Activated T-helper 9 cell treated with anti-CD3 and anti-CD28 coated beads, Interleukin-2, amount 50 U/mL, for 16 hours (primary cell): ENCODE results near the gene PLPP4.

Experiments used
- DNase-seq: peaks from one replicate; pipeline ENCODE4 v3.0.0-alpha.2; 2020; ENCODE audit warnings: low read depth

PLPP4 gene

DNA sequence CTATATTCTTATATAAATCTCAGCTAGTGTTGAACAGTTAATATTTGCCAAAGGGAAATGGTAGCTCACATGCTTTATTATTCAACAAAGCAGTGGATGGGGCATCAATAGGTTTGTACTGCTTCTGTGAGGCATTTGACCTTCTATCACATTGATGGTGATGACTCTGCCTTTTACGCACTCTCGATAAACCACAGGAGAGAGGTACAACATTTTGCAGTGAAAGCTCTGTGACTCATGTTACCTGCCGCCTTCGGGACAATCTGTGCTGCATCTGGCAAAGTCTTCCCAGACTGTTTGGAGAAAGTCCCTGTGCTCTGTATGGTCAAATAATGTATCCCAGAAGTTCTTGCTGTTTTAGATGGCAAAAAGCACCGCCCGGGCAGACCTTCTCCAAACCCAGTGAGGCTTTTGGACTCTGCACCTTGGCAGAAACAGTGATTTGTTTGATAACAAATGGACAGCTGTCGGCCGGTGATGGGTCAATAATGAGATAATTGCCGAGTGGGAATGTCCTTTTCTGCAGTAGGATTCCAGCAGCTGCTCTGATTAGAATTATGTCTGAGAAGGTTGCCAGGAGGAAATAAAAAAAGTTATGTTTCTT is 61.0 kb downstream of the PLPP4 start:
- DNase-seq = no peak

DNA sequence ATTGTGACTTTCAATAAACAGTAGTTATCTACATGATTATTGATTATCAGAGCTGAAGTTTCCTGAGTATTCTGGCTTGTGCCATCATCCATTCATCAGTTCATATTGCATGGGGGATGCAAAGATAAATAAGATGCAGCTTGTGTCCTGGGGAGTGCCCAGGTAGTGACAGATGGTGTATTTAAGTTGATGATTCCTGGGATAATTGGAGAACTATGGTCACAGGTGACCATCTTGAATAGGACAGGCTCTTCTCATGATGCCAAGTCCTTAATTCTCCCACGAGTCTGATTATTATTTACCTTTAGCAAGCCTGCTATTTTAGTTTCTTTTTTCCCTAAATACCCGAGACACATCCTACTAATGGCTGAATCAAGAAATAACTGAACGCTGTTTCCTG is 64.9 kb downstream of the PLPP4 start:
- DNase-seq = no peak

DNA sequence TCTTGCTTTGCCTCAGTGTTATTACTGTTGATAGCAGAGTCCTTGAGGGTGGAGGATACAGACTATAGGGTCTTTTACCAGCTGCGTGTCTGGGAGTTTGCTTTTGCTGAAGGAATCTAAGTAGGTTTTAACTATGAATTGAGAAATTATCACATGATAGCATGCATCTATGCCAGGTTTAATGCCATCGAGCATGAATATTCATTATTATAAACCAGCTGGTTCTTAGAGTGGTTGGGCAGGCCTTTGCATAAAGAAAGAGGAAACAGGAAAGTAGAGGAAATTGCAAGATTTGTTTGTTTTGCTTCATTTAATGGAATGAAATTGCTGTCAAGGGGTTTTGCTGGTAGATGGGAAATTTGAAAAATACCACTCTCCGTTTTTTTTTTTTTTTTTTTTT is 70.7 kb downstream of the PLPP4 start:
- DNase-seq = no peak

DNA sequence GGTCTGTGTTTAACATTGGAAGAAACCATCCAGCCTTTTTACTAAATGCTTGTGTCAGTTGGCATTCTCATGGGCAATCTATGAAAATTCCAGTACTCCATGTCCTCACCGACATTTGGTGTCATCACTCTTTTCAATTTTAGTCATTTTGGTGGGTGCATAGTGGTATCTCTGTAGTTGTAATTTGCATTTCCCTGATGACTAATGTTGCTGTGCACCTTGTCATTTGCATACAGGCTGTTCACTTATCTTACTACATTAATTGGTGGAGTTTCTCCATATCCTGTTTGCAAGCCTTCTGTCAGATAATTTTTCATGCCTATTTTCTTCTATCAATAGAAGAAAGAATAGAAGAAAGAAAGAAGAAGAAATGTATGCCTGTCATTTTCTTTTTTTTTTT is 73.7 kb downstream of the PLPP4 start:
- no peak for DNase-seq

DNA sequence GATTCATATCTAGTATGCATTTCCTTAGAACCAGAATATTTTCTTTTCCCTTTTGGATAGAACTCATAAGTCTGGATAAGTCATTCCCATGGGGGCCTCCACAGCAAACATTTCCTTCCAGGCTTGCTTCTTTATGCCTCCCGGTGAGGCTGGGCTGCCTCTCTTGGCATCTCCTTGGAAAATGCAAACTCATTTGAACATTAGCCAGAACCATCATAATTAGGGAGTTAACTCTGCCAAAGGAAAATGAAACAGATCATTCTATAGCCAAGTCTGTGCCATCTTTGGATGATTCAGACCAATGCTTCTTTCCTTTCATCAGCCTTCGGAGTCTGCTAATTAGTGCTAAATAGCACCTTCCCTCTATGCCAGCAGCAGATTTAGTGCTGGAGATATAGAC is 81.1 kb downstream of the PLPP4 start:
- DNase-seq = no peak

DNA sequence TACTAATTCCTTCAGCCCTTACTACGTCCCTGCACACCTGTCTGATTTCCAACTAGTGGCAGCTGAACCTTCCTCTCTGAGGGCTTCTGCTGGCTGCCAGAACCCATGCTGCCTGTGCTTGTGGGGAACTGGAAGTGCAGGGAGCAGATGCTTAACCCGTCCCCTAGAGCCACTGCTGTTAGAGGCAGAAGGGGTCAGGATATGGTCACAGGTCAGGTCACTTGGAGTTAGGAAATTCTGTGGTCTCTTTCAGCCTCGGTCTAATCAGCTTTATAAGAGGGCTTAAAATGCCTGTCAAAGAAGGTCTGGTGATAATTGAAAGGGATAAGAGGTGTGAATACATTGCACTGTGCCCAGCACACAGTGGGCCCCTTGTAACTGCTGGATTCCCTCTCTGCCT is 82.0 kb downstream of the PLPP4 start:
- no peak for DNase-seq

DNA sequence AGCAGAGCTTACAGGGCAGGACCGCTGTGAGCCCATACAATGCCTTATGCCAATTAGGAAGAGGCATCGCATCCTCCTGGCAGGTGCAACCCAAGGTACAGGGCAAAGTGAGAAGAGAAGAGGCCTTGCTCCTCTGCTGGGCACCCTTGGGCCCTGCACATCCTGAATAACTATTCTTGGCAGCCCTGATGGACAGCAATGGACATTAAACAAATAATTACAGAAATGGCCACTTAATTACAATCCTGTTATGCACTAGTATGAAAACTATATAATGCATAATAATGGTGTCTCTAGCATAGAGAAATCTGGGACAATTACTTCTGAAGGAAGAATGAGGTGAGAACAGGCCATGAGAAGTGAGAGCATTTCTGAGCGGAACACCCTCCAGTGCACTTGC is 83.5 kb downstream of the PLPP4 start:
- DNase-seq = no peak

DNA sequence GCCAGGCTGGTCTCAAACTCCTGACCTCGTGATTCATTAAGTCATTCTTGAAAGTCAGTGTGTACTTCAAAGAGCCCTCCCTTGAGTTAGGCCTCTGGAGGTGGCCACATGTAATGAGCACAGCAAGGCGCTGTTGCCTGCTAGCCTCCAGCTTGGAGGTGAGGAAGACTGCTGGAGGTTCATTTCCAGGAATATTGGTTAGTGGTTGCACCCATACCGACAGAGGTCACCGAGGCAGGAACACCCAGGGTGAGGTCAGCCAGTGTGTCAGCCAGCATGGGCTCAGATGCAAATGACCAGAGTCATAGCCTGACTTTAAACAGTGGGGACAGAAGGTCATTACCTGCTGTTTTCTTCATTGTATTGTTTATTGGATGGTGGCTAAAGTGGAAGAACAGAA is 85.0 kb downstream of the PLPP4 start:
- DNase-seq = no peak

DNA sequence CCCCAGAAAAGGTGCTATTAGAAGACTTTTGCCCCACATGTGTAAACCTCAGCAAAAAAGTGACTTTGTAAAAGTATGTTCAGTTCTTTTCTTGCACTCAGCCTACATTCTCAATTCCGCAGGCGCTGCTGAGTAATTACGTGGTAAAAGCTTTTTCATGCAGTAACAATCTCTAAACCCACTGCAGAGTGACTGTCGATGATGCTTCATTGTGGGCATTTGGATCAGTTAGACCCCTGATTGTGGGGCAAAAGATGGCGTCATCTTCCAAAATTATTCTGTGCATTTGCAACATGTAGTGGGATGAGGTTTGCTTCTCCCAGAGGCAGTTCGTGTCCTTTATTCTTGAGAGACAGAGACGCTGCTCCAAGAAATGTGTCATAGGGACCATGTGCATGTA is 85.6 kb downstream of the PLPP4 start:
- no peak for DNase-seq

DNA sequence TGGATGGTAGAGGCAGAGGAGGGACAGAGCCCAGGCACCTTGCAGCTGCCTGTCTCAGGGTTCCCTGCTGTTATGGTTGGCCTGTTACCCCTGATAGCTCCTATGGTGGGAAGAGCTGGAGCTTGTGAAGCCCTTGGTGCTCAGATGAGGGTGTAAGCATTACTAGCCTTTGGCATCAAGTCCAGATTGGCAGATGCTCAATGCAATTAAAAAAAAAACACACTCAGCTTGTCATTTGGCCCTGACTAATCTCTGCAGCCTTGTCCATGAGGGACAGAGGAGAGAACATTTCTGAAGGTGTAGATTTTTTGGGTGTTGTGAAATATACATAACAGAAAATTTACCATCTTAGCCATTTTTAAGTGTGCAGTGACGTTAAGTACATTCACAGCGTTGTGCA is 86.3 kb downstream of the PLPP4 start:
- no peak for DNase-seq

DNA sequence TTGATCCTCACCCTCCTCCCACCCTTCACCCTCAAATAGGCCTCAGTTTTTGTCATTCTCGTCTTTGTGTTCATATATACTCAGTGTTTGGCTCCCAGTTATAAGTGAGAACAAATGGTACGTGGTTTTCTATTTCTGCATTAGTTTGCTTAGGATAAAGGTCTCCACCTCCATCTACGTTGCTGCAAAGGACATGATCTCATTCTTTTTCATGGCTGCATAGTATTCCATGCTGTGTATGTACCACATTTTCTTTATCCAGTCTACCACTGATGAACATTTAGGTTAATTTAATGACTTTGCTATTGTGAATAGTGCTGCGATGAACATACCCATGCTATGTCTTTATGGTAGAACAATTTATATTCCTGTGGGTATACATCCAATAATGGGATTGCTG is 91.2 kb downstream of the PLPP4 start:
- no peak for DNase-seq

DNA sequence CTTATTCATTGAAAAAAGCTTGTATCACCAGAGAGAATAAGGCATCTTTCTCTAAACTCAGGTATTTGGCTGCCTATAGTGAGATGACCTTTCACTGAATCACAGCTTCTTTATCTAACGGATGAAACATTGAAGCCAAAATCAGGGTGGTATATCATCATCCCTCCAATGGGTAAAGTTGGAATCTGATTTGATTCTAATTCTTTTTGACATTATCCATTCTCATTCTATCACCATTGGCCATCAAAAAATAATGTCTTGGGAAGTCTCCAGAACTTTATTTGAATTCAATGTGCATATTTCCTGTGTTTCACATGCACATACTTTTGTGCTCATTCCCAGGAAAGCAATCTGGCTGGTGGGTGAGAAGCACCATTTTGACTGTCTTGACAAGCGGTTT is 95.2 kb downstream of the PLPP4 start:
- DNase-seq = no peak

DNA sequence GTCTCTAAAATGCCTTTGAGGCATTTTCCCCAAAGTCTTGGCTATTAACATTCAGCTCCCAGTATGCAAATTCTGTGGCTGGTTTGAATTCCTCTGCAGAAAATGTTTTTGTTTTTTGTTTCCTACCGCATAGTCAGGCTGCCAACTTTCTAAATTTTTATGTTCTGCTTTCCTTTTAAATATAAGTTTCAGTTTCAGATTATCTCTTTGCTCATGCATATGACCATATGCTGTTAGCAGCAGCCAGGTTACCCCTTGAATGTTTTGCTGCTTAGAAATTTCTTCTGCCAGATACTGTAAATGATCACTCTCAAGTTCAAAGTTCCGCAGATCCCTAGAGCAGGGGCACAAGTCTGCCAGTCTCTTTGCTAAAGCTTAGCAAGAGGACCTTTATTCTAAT is 96.9 kb downstream of the PLPP4 start:
- no peak for DNase-seq

DNA sequence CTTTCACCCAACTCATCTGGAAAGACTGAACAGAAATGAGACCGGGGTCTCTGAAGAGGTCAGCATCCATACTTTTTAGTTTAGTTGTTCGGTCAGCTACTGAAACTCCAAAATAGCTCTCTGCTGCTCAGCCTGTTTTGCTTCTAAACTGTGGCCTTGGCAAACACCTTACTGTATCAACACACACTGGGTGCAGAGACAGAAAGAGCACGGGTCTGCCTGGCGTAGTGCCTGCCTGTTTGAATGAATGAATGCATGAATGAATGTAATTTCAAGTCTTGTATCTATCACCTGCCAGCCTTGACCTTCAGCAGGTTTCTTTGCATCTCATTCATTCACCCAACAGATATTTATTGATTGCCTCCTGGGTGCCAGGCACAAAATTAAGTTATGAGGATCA is 98.4 kb downstream of the PLPP4 start:
- no peak for DNase-seq

DNA sequence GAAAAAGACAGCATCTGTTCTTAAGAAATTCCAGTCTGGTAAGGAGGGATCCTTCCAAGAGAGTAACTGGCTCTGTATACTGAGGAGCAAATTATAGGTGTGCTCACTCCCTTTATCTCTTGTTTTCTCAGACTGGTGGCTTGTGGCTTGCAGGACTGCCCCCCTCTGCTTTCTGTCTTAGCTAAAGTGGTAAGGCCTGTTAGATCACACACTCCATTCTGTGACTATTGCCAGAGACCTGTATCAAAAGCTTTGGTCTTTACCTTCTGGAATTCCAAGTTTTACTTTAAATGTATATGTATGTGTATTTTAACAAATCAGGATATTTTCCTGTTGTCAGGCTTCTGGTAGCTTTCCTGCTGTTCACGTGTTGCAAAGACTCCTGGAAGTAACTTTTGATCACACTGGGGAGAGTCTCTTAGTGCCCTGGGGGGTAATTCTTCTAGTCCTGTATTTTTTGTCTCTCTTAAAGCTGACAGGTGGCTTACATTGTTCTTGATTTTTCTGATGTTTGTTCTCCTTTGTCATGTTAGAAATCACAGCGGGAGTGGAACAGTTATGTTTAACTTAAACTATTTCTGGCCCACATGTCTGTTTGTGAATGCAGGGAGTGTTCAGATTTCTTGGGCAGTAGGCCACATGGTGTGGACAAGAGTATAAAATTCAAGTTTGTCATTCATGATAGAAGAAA is 99.0 kb downstream of the PLPP4 start:
- no peak for DNase-seq

DNA sequence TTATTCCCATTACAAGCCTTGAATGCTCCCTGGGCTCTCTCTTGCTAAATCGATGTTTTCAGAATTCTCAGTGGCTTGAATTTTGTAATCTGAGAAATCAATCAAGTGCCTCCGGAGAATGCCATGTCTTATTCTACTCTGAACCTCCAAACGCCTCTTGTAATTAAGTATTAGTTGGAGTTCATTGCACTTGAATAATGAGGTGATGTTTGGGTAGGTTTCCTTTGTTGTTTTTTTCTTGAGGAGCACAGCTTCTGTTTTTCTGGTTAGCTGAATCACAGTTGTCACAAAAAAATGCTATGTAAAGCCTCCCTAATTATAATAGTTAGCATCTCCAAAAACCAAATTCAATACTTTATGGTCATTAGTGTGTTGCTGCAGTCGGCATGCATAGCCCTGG is 100.3 kb downstream of the PLPP4 start:
- DNase-seq = no peak

DNA sequence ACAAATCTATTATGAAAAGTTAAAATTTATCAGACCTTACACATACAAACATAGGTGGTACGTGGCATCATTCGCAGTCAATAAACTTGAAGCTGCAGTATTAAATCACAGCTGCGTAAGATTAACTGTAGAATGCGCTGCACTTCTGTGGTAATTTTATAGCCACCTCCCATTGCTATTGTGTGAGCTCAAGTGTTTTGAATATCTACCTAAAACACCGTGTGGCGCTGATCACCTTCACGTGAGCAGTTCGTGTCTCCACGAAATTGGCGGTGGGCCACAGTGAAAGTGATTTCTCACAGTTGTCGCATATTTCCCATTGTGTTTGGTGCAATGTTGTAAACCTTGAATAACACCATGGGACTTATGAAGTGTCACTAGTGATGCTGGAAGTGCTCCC is 102.8 kb downstream of the PLPP4 start:
- DNase-seq = no peak

DNA sequence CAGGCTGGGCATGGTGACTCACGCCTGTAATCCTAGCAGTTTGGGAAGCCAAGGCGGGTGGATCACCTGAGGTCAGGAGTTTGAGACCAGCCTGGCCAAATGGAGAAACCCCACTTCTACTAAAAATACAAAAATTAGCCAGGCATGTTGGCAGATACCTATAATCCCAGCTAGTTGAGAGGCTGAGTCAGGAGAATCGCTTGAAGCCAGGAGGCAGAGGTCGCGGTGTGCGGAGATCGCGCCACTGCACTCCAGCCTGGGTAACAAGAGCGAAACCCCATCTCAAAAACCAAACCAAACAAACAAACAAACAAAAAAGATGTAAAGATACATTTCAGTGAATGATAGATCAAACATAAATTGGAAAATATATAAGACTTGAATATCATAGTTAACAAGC is 105.9 kb downstream of the PLPP4 start:
- no peak for DNase-seq

DNA sequence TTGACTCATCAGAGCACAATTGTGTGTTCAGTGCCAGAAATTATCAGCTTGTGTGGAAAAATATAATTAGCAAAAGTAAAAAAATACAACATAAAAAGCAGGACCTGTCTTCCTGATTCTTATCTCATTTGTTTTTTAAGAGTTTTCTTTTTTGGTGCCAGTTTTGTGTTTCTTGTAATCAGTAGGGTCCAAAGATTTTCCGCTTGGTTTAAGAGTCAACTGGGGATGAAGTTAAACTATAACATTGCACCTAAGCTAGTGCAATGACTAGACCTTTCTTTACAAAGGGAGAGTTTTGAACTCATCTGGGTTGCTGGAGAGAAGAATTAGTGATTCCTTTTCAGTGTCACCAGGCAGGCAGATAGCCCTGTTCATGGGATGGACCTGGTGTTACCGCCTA is 113.4 kb downstream of the PLPP4 start:
- DNase-seq = no peak

DNA sequence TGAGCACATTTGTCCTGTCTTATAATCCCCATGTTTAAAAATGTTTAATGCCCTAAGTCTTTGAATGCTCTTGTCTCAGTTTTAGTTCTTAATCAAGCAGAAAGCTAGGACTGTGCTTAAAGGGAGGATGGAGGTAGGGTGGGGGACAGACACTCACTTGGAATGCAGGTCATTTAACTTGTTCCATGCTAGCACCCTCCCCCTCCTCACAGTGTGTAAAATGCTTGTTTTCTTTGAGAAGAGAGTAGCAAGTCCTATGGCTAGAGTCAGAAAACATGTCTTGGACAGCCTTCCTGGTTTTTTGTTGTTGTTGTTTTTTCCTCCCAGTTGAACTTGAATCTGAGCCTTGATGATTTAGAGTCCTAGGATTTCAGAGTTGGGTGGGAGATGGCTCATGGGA is 114.2 kb downstream of the PLPP4 start:
- no peak for DNase-seq

DNA sequence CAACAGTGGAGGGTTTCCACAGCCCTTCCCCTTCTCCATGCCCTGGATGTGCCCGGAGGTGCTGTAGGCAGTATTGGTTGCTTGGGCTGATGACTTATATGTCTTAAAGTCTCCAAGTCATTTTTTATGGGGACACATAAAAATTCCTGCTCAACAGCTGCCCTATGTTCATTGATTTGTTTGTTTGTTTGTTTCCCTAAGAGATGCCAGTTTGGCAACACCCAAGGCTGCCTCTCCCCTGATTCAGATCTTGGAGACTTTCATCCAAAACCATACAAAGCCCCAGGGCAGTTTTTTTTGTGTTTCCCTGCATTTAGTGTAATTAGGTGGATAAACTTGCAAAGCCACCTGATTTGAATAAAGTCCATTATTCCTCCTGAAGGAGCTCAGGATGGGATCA is 115.3 kb downstream of the PLPP4 start:
- DNase-seq = no peak

DNA sequence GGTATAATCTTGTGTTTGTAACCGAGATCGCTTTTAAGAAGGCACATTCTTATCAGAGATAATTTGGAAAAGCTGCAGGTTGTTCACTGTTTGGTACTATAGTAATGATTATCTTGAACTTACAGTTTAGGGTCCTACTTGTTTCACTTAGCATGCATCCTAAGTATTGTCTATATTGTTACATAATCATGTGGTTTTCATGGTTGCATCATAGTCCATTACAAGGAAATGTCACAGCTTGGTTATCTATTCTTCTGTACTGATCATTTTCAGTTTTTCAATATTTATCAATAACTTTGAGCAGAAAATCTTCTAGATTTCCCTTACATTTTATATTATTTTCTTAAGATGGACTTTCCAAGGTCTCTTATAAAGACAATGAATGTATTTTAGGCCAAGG is 116.3 kb downstream of the PLPP4 start:
- DNase-seq = no peak

DNA sequence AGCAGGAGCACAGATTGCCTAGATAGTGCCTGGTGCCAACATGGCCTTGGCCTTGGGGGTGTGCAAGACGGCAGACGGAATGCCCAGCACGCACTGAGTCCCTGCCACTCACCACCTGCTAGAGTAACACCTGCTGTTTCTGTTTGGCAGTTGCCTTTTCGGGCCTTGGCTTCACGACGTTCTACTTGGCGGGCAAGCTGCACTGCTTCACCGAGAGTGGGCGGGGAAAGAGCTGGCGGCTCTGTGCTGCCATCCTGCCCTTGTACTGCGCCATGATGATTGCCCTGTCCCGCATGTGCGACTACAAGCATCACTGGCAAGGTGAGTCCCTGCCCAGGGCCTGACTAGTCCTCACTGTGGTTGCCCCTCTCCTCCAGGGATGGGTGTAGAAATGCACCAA is 118.0 kb downstream of the PLPP4 start:
- no peak for DNase-seq

DNA sequence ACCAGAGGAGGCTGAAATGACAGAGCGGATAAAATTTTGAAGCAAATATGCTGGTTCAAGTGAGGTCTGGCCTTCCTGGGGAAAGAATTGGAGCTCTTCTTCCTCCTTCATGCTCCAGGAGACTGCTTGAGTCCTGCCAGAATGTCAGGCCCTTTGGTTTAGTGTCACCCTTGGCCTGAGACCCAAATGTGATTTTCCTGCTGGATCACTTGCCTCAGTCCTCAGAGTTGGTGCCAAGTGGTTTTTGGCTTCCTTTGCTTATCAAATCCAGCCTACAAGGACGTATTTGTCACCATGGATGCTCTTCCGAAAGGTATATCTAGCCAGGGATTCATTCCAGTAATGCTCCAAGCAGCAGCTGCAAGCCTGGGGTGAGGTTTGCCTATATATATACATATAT is 118.4 kb downstream of the PLPP4 start:
- no peak for DNase-seq

DNA sequence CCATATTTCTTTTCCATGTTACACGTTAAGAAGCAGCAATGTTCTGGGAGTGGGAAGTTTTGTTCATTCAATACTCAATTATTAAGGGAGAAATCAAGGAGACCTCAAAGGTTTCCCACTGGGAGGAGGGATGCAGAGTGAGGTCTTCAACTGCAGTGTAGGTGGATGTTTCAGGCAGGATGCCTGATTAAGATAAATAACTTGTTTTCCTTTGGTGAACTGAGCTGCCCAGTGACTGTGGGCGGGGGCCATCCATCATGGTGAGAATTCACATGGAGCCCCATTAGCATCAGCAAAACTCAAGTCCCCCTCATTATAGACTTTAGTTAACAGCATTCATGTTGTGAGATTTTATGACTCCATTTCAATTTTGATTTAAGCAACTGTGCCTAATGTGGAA is 121.1 kb downstream of the PLPP4 start:
- DNase-seq = no peak
